IMR-90 (cell line): ENCODE data around the gene NPFFR1. TPM values are rescaled to one million over a fixed set of nuclear protein-coding genes. Genes with fewer than 3 reads are reported as not detected.

Experiments used
- ATAC-seq: fragments of 200-7000 bp; cut with Tn5 transposase; 2 replicates; pipeline ENCODE4 v1.9.1; 2020; ENCODE audit warnings: low read depth, mild to moderate bottlenecking, moderate library complexity
- BruUV-seq: library from RNA; stranded (reverse); fragments of 400-500 nt; replicated peaks from 2 replicates; lab custom pipeline; 2021; lab: Mats Ljungman, UMichigan
- CTCF ChIA-PET: fragments of 300-600 bp; formaldehyde crosslinking; extraction: SDS; loops from one replicate; lab custom pipeline; 2021; ENCODE audit warnings: antibody characterized with exemption; lab: Yijun Ruan, JAX
- POLR2A ChIA-PET: fragments of 300-600 bp; sonication (Branson Sonifier 250); formaldehyde crosslinking; loops from one replicate; lab custom pipeline; 2022; ENCODE audit warnings: antibody characterized with exemption; ENCODE audit not compliant: unreplicated experiment; lab: Charles Lee
- DNase-seq: peaks from one replicate; pipeline ENCODE4 v3.0.0; 2013
- H2AFZ ChIP-seq: replicated peaks from 2 replicates; pipeline ENCODE3; 2013; ENCODE audit warnings: low read length, mild to moderate bottlenecking; ENCODE audit not compliant: poor library complexity
- H2AK5ac ChIP-seq: 2 replicates; pipeline ENCODE4 v1.6.1; 2013; ENCODE audit warnings: low read depth, low read length, inconsistent platforms
- H2AK9ac ChIP-seq: replicated peaks from 2 replicates; pipeline ENCODE3; 2013; ENCODE audit warnings: mild to moderate bottlenecking, low read depth, low read length, moderate library complexity; ENCODE audit not compliant: poor library complexity
- H2BK120ac ChIP-seq: 2 replicates; pipeline ENCODE4 v1.6.1; 2013; ENCODE audit warnings: low read depth, low read length, inconsistent platforms
- H2BK15ac ChIP-seq: 3 replicates; pipeline ENCODE4 v1.6.1; 2013; ENCODE audit warnings: low read depth, low read length, inconsistent platforms
- H2BK20ac ChIP-seq: 2 replicates; pipeline ENCODE4 v1.6.1; 2013; ENCODE audit warnings: low read depth, mild to moderate bottlenecking, inconsistent platforms, low read length, moderate library complexity
- H2BK5ac ChIP-seq: 2 replicates; pipeline ENCODE4 v1.6.1; 2013; ENCODE audit warnings: mild to moderate bottlenecking, low read depth, low read length, inconsistent platforms; ENCODE audit not compliant: poor library complexity, severe bottlenecking
- H3K14ac ChIP-seq: replicated peaks from 2 replicates; pipeline ENCODE4 v1.6.1; 2013; ENCODE audit warnings: low read depth, low read length, inconsistent platforms
- H3K18ac ChIP-seq: 2 replicates; pipeline ENCODE4 v1.6.1; 2013; ENCODE audit warnings: low read depth, low read length, control low read depth
- H3K23ac ChIP-seq: 2 replicates; pipeline ENCODE4 v1.6.1; 2013; ENCODE audit warnings: low read depth, low read length, inconsistent platforms
- H3K27ac ChIP-seq: 2 replicates; pipeline ENCODE4 v1.5.1; 2013; ENCODE audit warnings: mild to moderate bottlenecking, control low read depth, low read length; ENCODE audit not compliant: insufficient read depth
- H3K27me3 ChIP-seq: 2 replicates; pipeline ENCODE4 v1.6.1; 2013; ENCODE audit warnings: low read length; ENCODE audit not compliant: control insufficient read depth, insufficient read depth
- H3K36me3 ChIP-seq: 2 replicates; pipeline ENCODE4 v1.6.1; 2013; ENCODE audit warnings: low read length, mixed read lengths; ENCODE audit not compliant: control insufficient read depth, insufficient read depth
- H3K4ac ChIP-seq: 2 replicates; pipeline ENCODE4 v1.6.1; 2013; ENCODE audit warnings: low read depth, low read length, inconsistent platforms
- H3K4me1 ChIP-seq: 2 replicates; pipeline ENCODE4 v1.6.1; 2013; ENCODE audit warnings: low read length, mixed read lengths; ENCODE audit not compliant: control insufficient read depth, insufficient read depth
- H3K4me2 ChIP-seq: 2 replicates; pipeline ENCODE4 v1.6.1; 2013; ENCODE audit warnings: low read depth, mild to moderate bottlenecking, control low read depth, low read length, moderate library complexity
- H3K4me3 ChIP-seq: 2 replicates; pipeline ENCODE4 v1.5.1; 2013; ENCODE audit warnings: low read depth, mild to moderate bottlenecking, control low read depth, low read length, moderate library complexity; ENCODE audit not compliant: insufficient read depth
- H3K56ac ChIP-seq: 2 replicates; pipeline ENCODE4 v1.6.1; 2013; ENCODE audit warnings: low read length, inconsistent platforms; ENCODE audit not compliant: insufficient read depth; ENCODE audit errors: extremely low read depth
- H3K79me1 ChIP-seq, 2 experiments: 2 replicates each; pipeline ENCODE4 v1.6.1; 2013; ENCODE audit warnings: low read length in 2 of 2, inconsistent platforms in 1 of 2, low read depth in 1 of 2
- H3K9ac ChIP-seq: 2 replicates; pipeline ENCODE4 v1.6.1; 2013; ENCODE audit warnings: low read depth, low read length, control low read depth
- H3K9me1 ChIP-seq: 2 replicates; pipeline ENCODE4 v1.6.1; 2013; ENCODE audit warnings: low read length, inconsistent platforms; ENCODE audit not compliant: insufficient read depth
- H3K9me3 ChIP-seq: 2 replicates; pipeline ENCODE4 v1.6.1; 2013; ENCODE audit warnings: low read length; ENCODE audit not compliant: control insufficient read depth, insufficient read depth
- H4K20me1 ChIP-seq: 2 replicates; pipeline ENCODE4 v1.6.1; 2013; ENCODE audit warnings: low read length, inconsistent platforms; ENCODE audit not compliant: insufficient read depth
- H4K5ac ChIP-seq: 2 replicates; pipeline ENCODE4 v1.6.1; 2013; ENCODE audit warnings: mild to moderate bottlenecking, low read depth, low read length, control low read depth
- H4K8ac ChIP-seq, 2 experiments: 2 replicates each; pipeline ENCODE4 v1.6.1; 2013; ENCODE audit warnings: low read depth in 2 of 2, low read length in 2 of 2, control low read depth in 1 of 2, inconsistent platforms in 1 of 2
- H4K91ac ChIP-seq: 2 replicates; pipeline ENCODE4 v1.6.1; 2013; ENCODE audit warnings: low read depth, low read length, inconsistent platforms; ENCODE audit not compliant: insufficient read depth
- CEBPB ChIP-seq: IDR thresholded peaks from 2 replicates; pipeline ENCODE4 v1.6.1; 2012; ENCODE audit warnings: low read depth, low read length, improper control_type of control experiment
- FOS ChIP-seq: fragments of 150-350 bp; IDR thresholded peaks from 2 replicates; pipeline ENCODE4 v1.6.1; 2016; ENCODE audit warnings: low read depth, low read length
- WGBS, 2 experiments: methylation state at CpG; one replicate each; pipeline versions ENCODE4 v1.1.5 to v1.1.7; 2013; ENCODE audit warnings: missing lambda C conversion rate in 2 of 2; ENCODE audit not compliant: insufficient read length in 1 of 2; ENCODE audit errors: extremely low coverage in 2 of 2; 5-methylcytosine and 5-hydroxymethylcytosine counted together
- dilution Hi-C: fragments of 300-500 bp; cut with HindIII; formaldehyde crosslinking; loops from one replicate; pipeline ENCODE4 v1.14.3; 2018; ENCODE audit warnings: low sequenced_read_pairs; ENCODE audit not compliant: unreplicated experiment
- in situ Hi-C: fragments of 300-500 bp; cut with MboI; formaldehyde crosslinking; loops from 3 replicates; pipeline ENCODE4 v1.14.3; 2019; ENCODE audit warnings: low sequenced_read_pairs, inconsistent platforms, mixed read lengths
- intact Hi-C: fragments of 100-400 bp; cut with micrococcal nuclease; formaldehyde crosslinking; loops from 2 replicates; pipeline ENCODE4 v1.10.0; 2022
- polyA plus RNA-seq, 3 experiments: library from polyadenylated mRNA; depleted of rRNA; stranded (reverse); fragments of >200 nt; gene quantifications; 2 replicates each; pipeline ENCODE4 v1.2.3, GENCODE V29; 2012; ENCODE audit warnings: low replicate concordance in 1 of 3
- total RNA-seq: library from RNA; depleted of rRNA; stranded (reverse); fragments of >200 nt; gene quantifications from 2 replicates; pipeline ENCODE4 v1.2.3, GENCODE V29; 2012

NPFFR1 gene
- total and polyA plus RNA-seq, 2 of the 4 experiments (the other 2 are of a cell fraction) = not detected

DNA sequence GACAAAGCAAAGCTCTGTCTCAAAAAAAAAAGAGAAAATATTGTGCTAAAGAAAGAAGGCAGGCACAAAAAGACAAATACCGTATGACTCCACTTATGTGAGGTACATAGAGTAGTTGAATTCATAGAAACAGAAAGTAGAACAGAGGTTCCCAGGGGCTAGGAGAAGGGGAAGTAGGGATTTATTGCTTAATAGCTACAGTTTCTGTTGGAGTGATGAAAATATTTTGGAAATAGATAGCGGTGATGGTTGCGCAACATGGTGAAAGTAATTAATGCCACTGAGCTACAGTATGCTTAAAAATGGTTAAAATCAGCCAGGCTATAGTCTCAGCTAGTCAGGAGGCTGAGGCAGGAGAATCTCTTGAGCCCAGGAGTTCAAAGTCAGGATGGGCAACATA lies 18.5 kb upstream of the NPFFR1 start:
- Histone ChIP-seq H3K4me2 (no peak overlapping the region; the same call in 1 of the 2 replicates), H3K4me1 (peaks cover 2% of the 10 kb centered on the region; the same call in 1 of the 2 replicates)
- CTCF ChIA-PET = no interaction called here

More for the DNA sequence above, 18.5 kb upstream of the NPFFR1 start:
- intact Hi-C loops = loop anchor here (2.0 kb wide), 1 partner anchor 51 kb away; no protein-coding TSS in a partner anchor
- Histone ChIP-seq H2BK120ac (no peak overlapping the region), H2BK20ac (no peak overlapping the region), H3K23ac (no peak overlapping the region), H2BK15ac (no peak overlapping the region), H3K9me3 (no peaks in the 10 kb centered on the region), H2AK5ac (no peak overlapping the region), H3K56ac (no peak overlapping the region), H3K4me3 (no peak overlapping the region), H2AK9ac (no peak overlapping the region), H3K9me1 (0 out of 2 replicates have a peak, but pooled peaks cover 2% of the 10 kb centered on the region), H4K91ac (no peak overlapping the region), H3K27ac (peak overlapping the region; percentile 71; the same call in 1 of the 2 replicates), H3K9ac (no peak overlapping the region), H4K5ac (no peak overlapping the region), H3K4ac (no peak overlapping the region), H2AFZ (no peak overlapping the region), H3K79me1 (no peaks in the 10 kb centered on the region), H4K8ac (no peak overlapping the region), H3K14ac (no peak overlapping the region), H3K27me3 (no peaks in the 10 kb centered on the region), H4K20me1 (no peaks in the 10 kb centered on the region), H3K36me3 (peaks cover 4% of the 10 kb centered on the region; the same call in 1 of the 2 replicates), H2BK5ac (no peak overlapping the region), H3K18ac (no peak overlapping the region; the same call in 1 of the 2 replicates)
- ATAC-seq (peak; percentile 54), DNase-seq (peak; percentile 58)
- 67% methylated on average over 3 of the region's 3 CpGs; no CpG with 5 or more reads in 1 of the 2 experiments for WGBS, 2 experiments
- dilution Hi-C loops = no loop called here
- TF ChIP-seq FOS (no peak), CEBPB (peak; percentile 99)
- in situ Hi-C loops = no loop called here
- no TSS peak for BruUV-seq
- POLR2A ChIA-PET = no interaction called here
